Measurements from ENCODE around the gene LY6G5C. TPM values are rescaled to one million over a fixed set of nuclear protein-coding genes. Genes with fewer than 3 reads are reported as not detected.

LY6G5C gene
- total and polyA plus RNA-seq, 9 of the 15 experiments (the other 6 are each of a cell fraction or from before 2014, with no cell fraction given) = 0.10 to 0.67 (median 0.46) TPM; not detected in 4

- TF ChIP-seq ZBTB33 (CRISPR knock-in tag; IDR thresholded peaks at IDR 0.05) (0 out of 2 replicates have a peak, but pooled peaks have one; percentile 5), E2F1 (CRISPR knock-in tag; IDR thresholded peaks at IDR 0.05) (peak; percentile 53; the same call in 1 of the 2 replicates), ZNF431 (CRISPR knock-in tag; IDR thresholded peaks at IDR 0.05) (peak; percentile 39; the same call in 1 of the 2 replicates), RCOR1 (IDR thresholded peaks at IDR 0.05; ENCODE audit: borderline replicate concordance in 1 of 2, low read depth in 2 of 2, low read length in 2 of 2) (peak in 1 of 2 experiments; percentile 2; a peak in 2 of 4 replicates), MITF (IDR thresholded peaks at IDR 0.05) (0 out of 2 replicates have a peak, but pooled peaks have one; percentile 6), TCF15 (CRISPR knock-in tag; IDR thresholded peaks at IDR 0.05) (peak; percentile 84), NR2F6 (CRISPR knock-in tag; IDR thresholded peaks at IDR 0.05) (peak; percentile 74; the same call in 1 of the 2 replicates), TCFL5 (CRISPR knock-in tag; conservative IDR thresholded peaks at IDR 0.05) (0 out of 2 replicates have a peak, but pooled peaks have one; percentile 3), DEAF1 (CRISPR knock-in tag; IDR thresholded peaks at IDR 0.05) (0 out of 2 replicates have a peak, but pooled peaks have one; percentile 5), ZNF778 (CRISPR knock-in tag; IDR thresholded peaks at IDR 0.05) (peak; percentile 94; the same call in 1 of the 2 replicates), CREB3 (tag; conservative IDR thresholded peaks at IDR 0.05; ENCODE audit: low read depth) (0 out of 2 replicates have a peak, but pooled peaks have one; percentile 42), STAT6 (CRISPR knock-in tag; IDR thresholded peaks at IDR 0.05) (peak; percentile 10; the same call in 1 of the 2 replicates), NCOA1 (IDR thresholded peaks at IDR 0.05; ENCODE audit: low read depth) (peak; percentile 35; the same call in 1 of the 2 replicates), ZNF780A (CRISPR knock-in tag; IDR thresholded peaks at IDR 0.05) (no peak)
Observed at GRCh38 chr6:31659649-31660380, 21.1 kb downstream of the LY6G5C start (continued).
